Ectodermal cell (in vitro differentiated cells): ENCODE measurements around the gene OR10G7.
"Not testable (repeated sequence)": the region's sequence is repeated elsewhere in the genome, so short reads cannot be mapped to it uniquely, and the experiment has no call there.

Experiments
- H3K27ac ChIP-seq: 2 replicates; pipeline ENCODE4 v1.7.0; 2013; ENCODE audit warnings: mild to moderate bottlenecking, low read depth, low read length; ENCODE audit not compliant: insufficient read depth, poor library complexity, severe bottlenecking
- H3K27me3 ChIP-seq: 2 replicates; pipeline ENCODE4 v1.7.0; 2013; ENCODE audit warnings: mild to moderate bottlenecking, low read length; ENCODE audit not compliant: insufficient read depth, control insufficient read depth, poor library complexity, severe bottlenecking
- H3K36me3 ChIP-seq: one replicate; pipeline ENCODE4 v1.7.0; 2013; ENCODE audit warnings: low read length; ENCODE audit not compliant: control insufficient read depth, insufficient read depth
- H3K4me1 ChIP-seq: one replicate; pipeline ENCODE4 v1.7.0; 2013; ENCODE audit warnings: low read length; ENCODE audit not compliant: control insufficient read depth, insufficient read depth
- H3K4me3 ChIP-seq: 2 replicates; pipeline ENCODE4 v1.7.0; 2013; ENCODE audit warnings: low read depth, low read length, control low read depth; ENCODE audit not compliant: insufficient read depth
- H3K9me3 ChIP-seq: 2 replicates; pipeline ENCODE4 v1.7.0; 2013; ENCODE audit warnings: mild to moderate bottlenecking, low read length, moderate library complexity; ENCODE audit not compliant: control insufficient read depth
- WGBS, 2 experiments: methylation state at CpG; one replicate each; pipeline ENCODE4 v1.1.7; 2013; ENCODE audit warnings: missing lambda C conversion rate in 2 of 2; 5-methylcytosine and 5-hydroxymethylcytosine counted together

Gene OR10G7

DNA sequence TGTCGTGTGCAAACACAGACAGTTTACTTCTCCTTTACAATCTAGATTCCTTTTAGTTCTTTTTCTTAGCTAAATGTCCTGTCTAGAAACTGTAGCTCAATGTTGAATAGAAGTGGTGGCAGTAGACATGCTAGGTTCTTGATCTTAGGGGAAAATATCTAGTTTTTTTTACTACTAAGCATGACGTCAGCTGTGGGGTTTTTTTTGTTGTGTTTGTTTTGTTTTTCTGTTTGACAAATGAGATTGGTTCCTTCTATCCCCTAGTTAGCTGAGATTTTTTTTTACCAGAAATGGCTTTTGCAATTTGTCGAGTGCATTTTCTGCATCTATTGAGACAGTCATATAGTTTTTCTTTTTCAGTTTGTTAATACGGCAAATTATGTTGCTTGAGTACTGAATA is 2.3 kb upstream of the OR10G7 start:
- H3K36me3 ChIP-seq = no peaks in the 10 kb centered on the region
- H3K27ac ChIP-seq = no peak overlapping the region
- H3K27me3 ChIP-seq = no peaks in the 10 kb centered on the region
- no peak overlapping the region for H3K4me3 ChIP-seq
- 93 to 94% methylated on average over 2 to 3 of the region's 4 CpGs for WGBS, 2 experiments
- H3K4me1 ChIP-seq = no peaks in the 10 kb centered on the region
- H3K9me3 ChIP-seq = no peaks in the 10 kb centered on the region

GRCh38 chr11:124039557-124039956 is 1.6 kb downstream of the OR10G7 start:
- no peaks in the 10 kb centered on the region for H3K4me1 ChIP-seq
- no peaks in the 10 kb centered on the region for H3K27me3 ChIP-seq
- 85 to 88% methylated on average over 9 of the region's 9 CpGs for WGBS, 2 experiments
- H3K4me3 ChIP-seq = no peak overlapping the region
- H3K9me3 ChIP-seq = no peaks in the 10 kb centered on the region
- no peak overlapping the region for H3K27ac ChIP-seq
- no peaks in the 10 kb centered on the region for H3K36me3 ChIP-seq

- WGBS, 2 experiments = 97 to 100% methylated on average over 1 of the region's 1 CpG
- no peaks in the 10 kb centered on the region for H3K4me1 ChIP-seq
- no peak overlapping the region for H3K4me3 ChIP-seq
- no peak overlapping the region for H3K27ac ChIP-seq
- H3K27me3 ChIP-seq = no peaks in the 10 kb centered on the region
- H3K9me3 ChIP-seq = no peaks in the 10 kb centered on the region
- H3K36me3 ChIP-seq = no peaks in the 10 kb centered on the region
These were observed 4.5 kb downstream of the OR10G7 start for GRCh38 chr11:124036666-124037065.

GRCh38 chr11:124026498-124026897 is 14.6 kb downstream of the OR10G7 start, which contains the start of gene OR10G8:
OR10G8 (plus strand) TSS chr11:124026798; CDS start chr11:124029623, 2,825 bp downstream.
- Histone ChIP-seq H3K4me1 (no peaks in the 10 kb centered on the region), H3K27ac (no peak within 1 kb of the TSS), H3K4me3 (no peak within 1 kb of the TSS), H3K9me3 (no peaks in the 10 kb centered on the region), H3K27me3 (no peaks in the 10 kb centered on the region), H3K36me3 (no peaks in the 10 kb centered on the region)
- WGBS, 2 experiments = 96 to 100% methylated on average over 1 of the region's 2 CpGs

- not testable (repeated sequence) for H3K9me3 ChIP-seq, H3K36me3 ChIP-seq, H3K27ac ChIP-seq, H3K4me1 ChIP-seq, H3K4me3 ChIP-seq, H3K27me3 ChIP-seq
- 94 to 97% methylated on average over 5 to 7 of the region's 9 CpGs for WGBS, 2 experiments
These were observed 25.3 kb downstream of the OR10G7 start for GRCh38 chr11:124015837-124016236.

DNA sequence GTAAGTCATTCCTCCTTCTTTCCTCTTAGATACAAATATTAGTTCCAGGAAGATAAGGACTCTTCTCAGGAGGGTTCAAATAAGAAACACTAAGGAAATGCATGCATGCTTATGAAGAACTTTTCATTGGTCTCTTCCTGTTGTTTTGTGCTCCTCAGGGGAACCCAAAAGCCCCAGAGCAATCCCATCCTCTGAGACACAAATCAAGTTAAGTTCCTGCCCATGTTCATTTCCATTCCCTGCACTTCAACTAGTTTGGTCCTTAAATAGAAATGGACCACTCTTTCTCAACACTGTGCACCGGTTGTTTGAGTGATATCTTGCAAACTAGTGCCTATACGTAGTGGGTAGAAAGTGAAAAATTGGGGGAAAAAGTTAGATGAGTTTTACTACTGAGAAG is 28.4 kb downstream of the OR10G7 start, which contains the start of gene OR10G4:
Gene OR10G4, plus strand, starts transcription at position 301 of the 400 bp plus-strand sequence. CDS start 2,578 bp downstream, outside the sequence.
- Histone ChIP-seq H3K4me3 (no peak within 1 kb of the TSS), H3K27me3 (no peaks in the 10 kb centered on the region), H3K36me3 (no peaks in the 10 kb centered on the region), H3K9me3 (no peaks in the 10 kb centered on the region), H3K4me1 (no peaks in the 10 kb centered on the region), H3K27ac (no peak within 1 kb of the TSS)
- WGBS, 2 experiments = 90 to 95% methylated on average over 2 of the region's 2 CpGs

DNA sequence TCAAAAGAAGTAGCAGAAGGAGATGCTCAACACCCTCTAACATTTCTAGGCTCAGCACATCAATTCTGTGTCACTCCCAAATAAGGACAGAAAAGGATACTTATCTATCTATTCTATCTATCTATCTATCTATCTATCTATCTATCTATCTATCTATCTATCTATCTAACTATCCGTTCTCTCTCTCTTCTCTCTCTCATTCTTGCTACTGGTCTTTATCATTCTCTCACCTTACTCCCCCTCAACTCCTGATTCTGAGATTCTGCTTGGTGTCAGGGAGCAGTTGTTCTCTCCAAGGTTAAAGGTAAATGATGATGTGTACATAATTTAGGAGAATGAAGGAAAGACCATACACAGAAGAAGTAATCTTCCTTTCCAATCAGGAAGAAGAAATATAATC is 46.0 kb downstream of the OR10G7 start, which contains the start of gene OR10G6:
Gene OR10G6, minus strand, starts transcription at position 43 of the 400 bp plus-strand sequence. Its CDS starts 0 bp downstream, at position 43.
- WGBS, 2 experiments = 92 to 100% methylated on average over 1 of the region's 1 CpG

More for the DNA sequence above, 46.0 kb downstream of the OR10G7 start, which contains the start of gene OR10G6:
- H3K27ac ChIP-seq = no peak within 1 kb of the TSS
- no peaks in the 10 kb centered on the region for H3K27me3 ChIP-seq
- H3K9me3 ChIP-seq = no peaks in the 10 kb centered on the region
- no peak within 1 kb of the TSS for H3K4me3 ChIP-seq
- H3K36me3 ChIP-seq = no peaks in the 10 kb centered on the region
- H3K4me1 ChIP-seq = peaks cover 8% of the 10 kb centered on the region
